HUDEP-2 (cell line): ENCODE results near the gene TOR1A.

Experiments
- DNase-seq, 76 experiments: peaks; one replicate each; lab custom pipeline; 2025; ENCODE audit not compliant: unreplicated experiment in 76 of 76; lab: John Stamatoyannopoulos, UW

TOR1A gene

GRCh38 chr9:129852579-129852978 lies 28.6 kb upstream of the TOR1A start:
- no peak for DNase-seq

DNA sequence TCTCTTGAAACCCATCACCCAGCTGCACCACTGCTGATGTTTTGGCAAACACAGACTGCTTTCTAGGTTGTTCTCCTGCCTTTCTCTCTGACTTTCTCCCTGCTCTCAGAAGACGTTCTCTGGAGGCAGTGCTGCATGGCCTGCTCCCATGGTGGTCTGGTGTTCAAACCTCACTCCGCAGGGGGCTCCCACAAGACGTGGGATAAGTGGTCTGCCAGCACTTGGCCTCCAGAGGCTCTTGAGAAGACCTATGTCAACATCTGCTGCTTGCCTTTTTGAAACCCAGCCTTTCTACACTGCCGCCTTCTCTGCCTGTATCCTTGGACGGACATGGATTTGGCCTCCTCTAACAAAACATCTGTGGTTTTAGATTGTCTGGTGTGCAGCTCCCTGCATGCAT lies 27.9 kb upstream of the TOR1A start:
- no peak for DNase-seq

DNA sequence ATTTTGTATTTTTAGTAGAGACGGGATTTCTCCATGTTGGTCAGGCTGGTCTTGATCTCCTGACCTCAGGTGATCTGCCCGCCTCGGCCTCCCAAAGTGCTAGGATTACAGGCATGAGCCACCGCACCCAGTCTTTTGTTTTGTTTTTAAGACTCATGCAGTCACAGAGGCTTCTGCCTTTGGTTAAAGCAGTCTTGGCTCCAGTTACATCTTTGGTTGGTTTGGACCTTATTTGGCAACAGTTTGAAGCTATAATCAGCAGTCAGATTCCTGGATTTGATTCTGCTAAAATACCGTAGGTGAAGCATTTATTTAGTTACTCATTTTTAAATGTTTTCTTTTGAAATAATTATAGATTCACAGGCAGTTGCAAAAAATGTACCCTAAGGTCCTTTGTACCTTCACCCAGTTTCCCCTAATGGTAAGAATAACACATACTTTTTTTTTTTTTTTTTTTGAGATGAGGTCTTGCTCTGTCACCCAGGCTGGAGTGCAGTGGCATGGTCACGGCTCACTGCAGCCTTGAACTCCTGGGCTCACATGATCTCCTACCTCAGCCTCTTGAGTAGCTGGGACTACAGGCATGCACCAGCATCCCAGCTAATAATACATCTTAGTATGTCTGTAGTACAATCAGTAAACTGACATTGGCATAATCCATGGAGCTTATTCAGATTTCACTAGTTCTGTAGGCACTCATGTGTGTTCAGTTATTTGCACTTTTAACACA lies 27.1 kb upstream of the TOR1A start:
- no peak for DNase-seq

- no peak for DNase-seq
These were observed 26.0 kb upstream of the TOR1A start for GRCh38 chr9:129849901-129850300.

- DNase-seq: no peak
These were observed 24.9 kb upstream of the TOR1A start for GRCh38 chr9:129848712-129849441.

GRCh38 chr9:129845373-129845772 lies 21.4 kb upstream of the TOR1A start:
- no peak for DNase-seq

GRCh38 chr9:129841071-129841470 lies 17.1 kb upstream of the TOR1A start:
- no peak for DNase-seq

GRCh38 chr9:129840034-129840433 lies 16.1 kb upstream of the TOR1A start:
- no peak for DNase-seq

DNA sequence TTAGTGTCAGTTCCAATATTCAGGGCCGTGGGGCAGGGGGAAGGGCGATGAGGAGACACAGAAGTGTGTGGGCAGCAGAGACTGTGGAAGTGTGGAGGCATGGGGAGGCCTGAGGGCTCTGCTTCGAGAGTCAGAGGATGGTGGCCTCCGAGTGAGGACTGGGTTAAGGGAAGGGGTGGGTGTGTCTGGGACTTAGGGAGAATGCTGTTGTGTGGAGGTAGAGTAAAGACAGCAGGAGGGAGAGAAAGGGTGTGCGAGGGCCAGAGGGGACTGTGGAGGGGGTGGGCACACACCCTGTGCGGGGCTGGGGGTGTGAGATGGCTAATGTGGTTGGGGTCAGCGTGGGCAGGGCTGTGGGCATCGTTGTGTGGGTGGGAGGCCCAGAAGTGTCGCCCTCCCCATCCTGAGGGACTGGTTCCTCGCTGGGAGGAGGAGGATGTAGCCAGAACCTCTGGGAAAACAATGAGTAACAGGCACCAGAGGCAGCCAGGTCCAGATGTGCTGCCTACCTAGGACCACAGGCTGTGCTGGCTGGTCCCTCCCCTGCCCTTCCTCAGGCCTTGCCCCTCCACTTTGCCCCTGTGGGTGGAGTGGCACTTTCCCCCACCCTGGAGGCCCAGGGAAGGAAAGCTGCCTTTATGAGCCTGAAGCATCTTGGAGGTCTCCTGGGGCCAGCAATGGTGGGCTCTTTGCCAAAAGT lies 15.5 kb upstream of the TOR1A start:
- no peak for DNase-seq

DNA sequence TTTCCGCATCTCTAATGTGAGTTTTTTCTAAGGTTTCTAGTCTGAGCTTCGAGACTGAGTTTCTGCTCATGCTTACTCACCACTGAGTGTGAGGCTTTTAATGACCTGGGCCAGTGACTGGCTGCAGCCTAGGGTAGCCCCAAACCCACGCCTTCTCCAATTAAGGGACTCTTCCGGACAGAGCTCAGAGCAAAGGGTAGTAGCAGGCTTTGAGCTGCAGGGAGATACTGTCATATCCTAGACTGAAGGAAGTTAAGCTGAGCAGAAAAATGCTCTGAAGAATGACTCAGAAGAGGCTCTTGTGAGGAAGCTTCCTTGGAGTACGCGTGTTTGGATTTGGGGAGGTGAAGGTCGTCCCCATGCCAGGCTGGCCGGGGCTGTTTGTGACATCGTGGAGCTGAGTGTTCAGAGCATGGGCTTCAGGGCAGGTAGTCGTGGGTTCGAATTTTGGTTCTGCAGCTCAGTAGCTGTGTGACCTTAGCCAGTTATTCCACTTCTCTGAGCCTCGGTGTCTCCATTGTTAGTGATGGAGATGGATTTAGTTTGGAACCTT lies 14.8 kb upstream of the TOR1A start:
- no peak for DNase-seq

DNA sequence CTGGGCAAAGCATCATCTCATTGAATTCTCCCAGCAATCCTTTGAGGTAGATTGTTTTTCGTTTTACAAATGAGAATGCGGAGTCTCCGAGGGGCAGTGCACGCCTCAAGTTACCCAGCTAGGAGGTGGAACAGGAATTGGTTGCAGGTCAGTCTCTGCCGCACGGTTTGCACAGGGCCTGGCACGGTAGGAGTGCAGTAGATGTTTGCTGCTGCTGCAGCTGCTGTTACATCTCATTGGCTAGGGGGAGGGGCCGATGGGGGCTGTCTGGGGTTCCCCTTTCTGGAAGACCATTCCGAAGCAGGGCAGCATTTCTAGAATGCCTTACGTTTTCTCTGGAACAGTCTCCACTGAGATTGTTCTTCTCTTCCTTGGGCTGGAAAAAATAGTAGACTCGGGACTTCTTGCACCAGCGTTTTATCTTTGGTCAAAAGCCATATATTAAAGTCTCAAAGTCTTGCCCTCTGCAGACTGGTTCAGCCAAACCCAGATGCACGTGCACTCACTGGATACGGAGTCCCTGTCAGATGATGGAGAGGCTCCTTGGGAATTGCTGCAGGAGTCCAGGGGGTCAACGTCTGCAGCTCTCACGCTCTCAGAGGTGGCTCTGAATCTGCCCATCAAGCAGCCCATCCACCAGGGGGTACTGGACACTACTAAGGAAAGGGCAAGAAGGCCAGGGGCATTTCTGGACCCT lies 12.5 kb upstream of the TOR1A start:
- peak in 5 of 76 experiments; percentile 9 to 18 (median 13) for DNase-seq

DNA sequence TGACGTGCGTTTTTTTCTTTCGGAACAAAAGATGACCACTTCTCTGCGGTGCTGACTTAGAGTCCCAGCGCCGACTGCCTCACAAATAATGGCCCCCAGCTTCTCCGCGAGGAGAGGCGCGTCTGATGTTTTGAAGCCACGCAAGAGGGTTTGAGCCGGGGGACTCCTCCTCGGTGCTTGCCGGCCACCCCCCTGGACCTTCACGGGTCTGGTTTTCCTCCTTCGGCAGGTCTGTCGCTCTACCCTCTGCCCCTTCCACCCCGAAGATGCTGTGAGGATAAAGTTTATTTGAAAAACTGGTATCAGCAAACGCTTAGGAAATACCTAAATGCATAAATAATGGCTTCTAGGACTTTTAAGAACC lies 11.9 kb upstream of the TOR1A start:
- no peak for DNase-seq

DNA sequence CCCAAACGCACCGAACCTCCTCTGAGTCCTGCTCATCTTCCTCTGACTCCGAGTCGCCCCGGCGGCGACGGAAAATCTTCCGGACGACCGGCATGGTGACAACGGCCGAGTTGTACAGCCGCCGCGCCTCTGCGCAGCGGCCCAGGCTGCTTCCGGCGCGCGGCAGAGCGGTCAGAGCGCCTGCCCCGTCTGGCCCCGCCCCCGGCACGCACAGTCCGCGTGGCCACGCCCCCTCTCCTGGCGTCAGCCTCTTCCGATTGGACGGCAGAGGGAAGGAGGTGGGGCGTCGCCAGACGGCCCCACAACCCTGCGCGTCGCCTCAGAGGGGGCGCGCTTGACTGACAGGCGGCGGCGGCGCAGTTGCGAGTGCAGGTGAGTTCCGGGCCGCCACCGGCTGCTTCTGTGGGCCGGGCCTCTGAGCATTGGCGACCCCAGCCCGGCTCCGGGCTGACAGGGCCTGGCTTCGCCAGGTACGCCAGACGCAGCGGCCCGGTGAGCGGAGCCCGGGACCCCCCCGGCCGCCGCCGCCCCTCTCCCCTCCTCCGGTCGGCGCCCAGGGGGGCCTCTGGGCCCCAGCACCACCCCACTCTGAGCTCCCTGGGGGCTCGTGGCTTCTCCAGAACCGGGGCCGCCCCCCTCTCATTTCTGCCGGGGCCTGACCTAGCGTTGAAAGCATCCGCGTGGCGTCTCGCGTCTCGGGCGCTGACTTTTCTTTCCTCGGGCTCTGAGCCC lies 11.4 kb upstream of the TOR1A start, which contains the start of the genes C9orf78 and USP20:
C9orf78 (minus strand) TSS at position 148 of the 732 bp plus-strand sequence; CDS start at position 94, 54 bp downstream.
USP20 (plus strand) TSS at position 331 of the 732 bp plus-strand sequence. CDS start 17,098 bp downstream, outside the sequence.
- peak in 74 of 76 experiments; percentile 35 to 97 (median 91) for DNase-seq

DNA sequence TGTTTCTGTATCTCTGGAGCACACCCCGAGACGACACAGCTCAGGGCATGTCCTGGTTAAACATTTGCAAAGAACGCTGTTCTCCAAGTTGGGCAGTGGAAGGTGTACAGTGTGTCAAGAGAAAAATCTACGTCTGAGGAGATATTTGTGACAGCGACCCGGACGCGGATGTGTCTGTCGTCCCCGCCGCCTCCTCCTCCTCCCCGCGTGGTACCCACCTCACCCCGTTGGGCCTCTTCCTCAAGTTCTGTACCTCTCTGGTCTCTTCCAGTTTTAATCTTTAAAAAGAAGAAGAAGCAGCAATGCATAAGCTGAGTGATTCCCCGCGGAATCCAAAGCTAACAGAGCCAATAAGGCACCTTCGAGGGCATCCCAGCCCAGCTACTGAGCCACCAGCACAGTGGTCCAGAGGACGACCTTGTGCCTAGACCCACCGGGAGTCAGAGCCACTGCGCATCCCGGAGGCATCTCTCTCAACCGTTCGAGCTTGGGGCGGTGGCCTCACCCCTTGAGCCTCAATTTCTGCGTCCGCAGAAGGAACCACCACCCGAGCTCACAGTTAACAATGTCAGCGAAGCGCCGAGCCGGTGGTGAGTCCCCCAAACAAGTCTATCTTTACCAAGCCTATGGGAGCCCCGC lies 10.7 kb upstream of the TOR1A start:
- DNase-seq: peak in 3 of 76 experiments; percentile 7 to 45 (median 36)

DNA sequence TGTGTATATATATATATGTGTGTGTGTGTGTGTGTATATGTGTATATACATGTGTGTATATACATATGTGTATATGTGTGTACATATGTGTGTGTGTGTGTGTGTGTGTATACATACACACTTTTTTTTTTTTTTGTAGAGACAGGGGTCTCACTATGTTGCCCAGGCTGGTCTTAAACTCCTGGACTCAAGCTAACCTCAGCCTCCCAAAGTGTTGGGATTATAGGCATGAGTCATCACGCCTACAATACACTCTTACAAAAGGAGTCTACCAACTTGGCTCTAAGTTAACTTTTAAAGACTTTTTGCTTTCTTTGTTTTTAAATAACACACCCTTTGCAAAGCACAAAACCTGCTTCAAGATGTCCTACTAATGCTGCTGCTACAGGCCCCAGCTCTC lies 9.0 kb upstream of the TOR1A start:
- DNase-seq: no peak

DNA sequence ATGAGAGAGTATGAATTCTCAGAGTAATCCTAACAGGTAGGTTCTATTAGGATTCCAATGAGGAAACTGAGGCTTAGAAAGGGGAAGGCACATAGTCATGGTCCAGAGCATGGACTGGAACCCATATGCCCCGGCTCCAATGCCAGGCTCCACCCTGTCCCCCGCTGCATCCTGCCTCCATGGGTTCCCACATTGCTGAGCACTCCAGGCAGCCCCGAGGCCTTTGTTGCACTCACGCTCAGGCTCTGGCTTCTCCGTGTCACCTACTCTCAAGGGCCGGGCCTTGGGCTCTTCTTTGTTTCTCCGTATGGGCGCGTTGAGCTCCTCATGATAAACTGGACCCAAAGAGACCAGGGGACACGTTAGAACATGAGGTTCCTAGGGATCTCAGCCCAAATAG lies 5.0 kb upstream of the TOR1A start:
- DNase-seq: no peak

DNA sequence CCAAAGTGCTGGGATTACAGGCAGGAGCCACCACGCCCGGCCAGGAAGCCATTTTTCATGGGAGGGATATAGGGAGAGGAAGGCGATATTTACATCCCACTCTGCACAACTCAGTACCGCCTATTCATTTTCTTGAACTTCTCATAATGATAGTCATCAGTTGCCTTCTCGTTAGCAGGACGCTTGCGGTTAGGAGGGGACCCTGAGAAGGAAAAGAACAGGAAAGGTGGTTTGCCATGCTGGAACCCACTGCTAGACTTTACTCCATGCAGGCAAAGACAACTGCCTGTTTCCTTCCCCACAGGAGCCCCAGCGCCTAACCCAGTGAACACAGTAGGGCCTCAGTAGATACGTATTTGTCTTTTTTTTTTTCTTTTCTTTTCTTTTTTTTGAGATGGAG lies 4.1 kb upstream of the TOR1A start:
- DNase-seq: no peak

GRCh38 chr9:129826759-129827158 lies 2.8 kb upstream of the TOR1A start:
- no peak for DNase-seq

- peak in 17 of 76 experiments; percentile 14 to 63 (median 29) for DNase-seq
These were observed 2.4 kb upstream of the TOR1A start for GRCh38 chr9:129826344-129826743.
